Adrenal gland (tissue), 5 donors: ENCODE results near the gene MIS18BP1.

Experiments used
- CTCF ChIP-seq, 6 experiments: fragments of 450-650 bp in 4 of 6; fragments of 200-600 bp in 2 of 6; sonication (generic) in 1 of 6; IDR thresholded peaks; 1 replicate in 5 of 6; 2 replicates in 1 of 6; pipeline versions ENCODE4 v1.5.1 to v1.8.0; 2016 to 2021; ENCODE audit warnings: antibody characterized with exemption in 6 of 6, mild to moderate bottlenecking in 2 of 6, moderate library complexity in 1 of 6
- POLR2A ChIP-seq, 2 donors: fragments of 450-650 bp; IDR thresholded peaks; one replicate each; pipeline ENCODE4 v1.6.1; 2017; ENCODE audit warnings: antibody characterized with exemption in 2 of 2, mild to moderate bottlenecking in 2 of 2, moderate library complexity in 1 of 2
- donor health status: DM: no; HTN: no; CAD: no.

- TF ChIP-seq POLR2A (IDR thresholded peaks at IDR 0.05), result no peak
- TF ChIP-seq CTCF (IDR thresholded peaks at IDR 0.05), result no peak
Observed at GRCh38 chr14:45204241-45204640, 48.8 kb downstream of the MIS18BP1 start.
